Panc1 (cell line): ENCODE results near the gene TMEM175.

Experiments
- CTCF ChIP-seq: fragments of 450-650 bp; IDR thresholded peaks from 2 replicates; pipeline ENCODE4 v1.5.1; 2017; ENCODE audit warnings: mild to moderate bottlenecking
- POLR2AphosphoS5 ChIP-seq: IDR thresholded peaks from 2 replicates; pipeline ENCODE4 v1.6.1; 2012; ENCODE audit warnings: mild to moderate bottlenecking, low read depth, low read length, moderate library complexity
- SIN3A ChIP-seq: IDR thresholded peaks from 2 replicates; pipeline ENCODE4 v1.6.1; 2012; ENCODE audit warnings: low read depth, mild to moderate bottlenecking, low read length, moderate library complexity, borderline replicate concordance; ENCODE audit not compliant: insufficient read depth

DNA sequence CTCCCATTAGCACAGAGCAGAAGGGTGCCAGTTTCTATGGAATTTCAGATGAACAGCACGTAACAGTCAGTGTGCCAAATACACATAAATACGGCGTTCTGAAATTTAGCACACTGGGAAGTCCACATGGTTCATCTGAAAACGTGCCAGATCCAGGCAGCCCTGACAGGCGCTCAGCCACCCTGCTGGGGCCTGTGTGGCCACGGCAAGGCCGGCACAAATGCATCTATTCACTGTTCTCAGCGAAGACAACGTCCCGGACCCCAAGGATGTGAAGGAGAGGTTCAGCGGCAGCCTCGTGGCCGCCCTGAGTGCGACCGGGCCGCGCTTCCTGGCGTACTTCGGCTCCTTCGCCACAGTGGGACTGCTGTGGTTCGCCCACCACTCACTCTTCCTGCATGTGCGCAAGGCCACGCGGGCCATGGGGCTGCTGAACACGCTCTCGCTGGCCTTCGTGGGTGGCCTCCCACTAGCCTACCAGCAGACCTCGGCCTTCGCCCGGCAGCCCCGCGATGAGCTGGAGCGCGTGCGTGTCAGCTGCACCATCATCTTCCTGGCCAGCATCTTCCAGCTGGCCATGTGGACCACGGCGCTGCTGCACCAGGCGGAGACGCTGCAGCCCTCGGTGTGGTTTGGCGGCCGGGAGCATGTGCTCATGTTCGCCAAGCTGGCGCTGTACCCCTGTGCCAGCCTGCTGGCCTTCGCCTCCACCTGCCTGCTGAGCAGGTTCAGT lies 25.5 kb downstream of the TMEM175 start:
- no peak for TF ChIP-seq CTCF
- no peak for TF ChIP-seq POLR2AphosphoS5
- TF ChIP-seq SIN3A, result no peak
